Measurements from ENCODE around the gene NTN5.

DNA sequence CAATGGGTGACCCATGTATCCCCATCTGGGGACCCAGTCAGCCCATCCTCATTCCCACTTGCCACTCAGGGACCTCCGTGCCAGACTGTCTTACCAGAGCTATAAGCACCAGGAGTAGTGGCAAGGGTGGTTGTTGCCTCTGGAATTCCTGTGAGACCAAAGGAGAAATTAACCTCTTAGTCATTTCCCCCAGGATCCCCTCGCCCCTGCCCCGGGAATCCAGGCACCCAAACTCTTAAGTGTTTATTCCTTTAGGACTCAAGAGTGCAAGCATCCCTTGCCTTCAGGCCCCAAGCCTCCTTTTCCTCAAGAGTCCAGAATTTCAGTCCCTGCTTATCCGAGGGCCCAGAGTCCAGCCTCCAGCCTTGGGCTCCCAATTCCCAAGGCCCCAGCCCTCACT lies 9.2 kb downstream of the NTN5 start:
- TF ChIP-seq, protein P1, sequence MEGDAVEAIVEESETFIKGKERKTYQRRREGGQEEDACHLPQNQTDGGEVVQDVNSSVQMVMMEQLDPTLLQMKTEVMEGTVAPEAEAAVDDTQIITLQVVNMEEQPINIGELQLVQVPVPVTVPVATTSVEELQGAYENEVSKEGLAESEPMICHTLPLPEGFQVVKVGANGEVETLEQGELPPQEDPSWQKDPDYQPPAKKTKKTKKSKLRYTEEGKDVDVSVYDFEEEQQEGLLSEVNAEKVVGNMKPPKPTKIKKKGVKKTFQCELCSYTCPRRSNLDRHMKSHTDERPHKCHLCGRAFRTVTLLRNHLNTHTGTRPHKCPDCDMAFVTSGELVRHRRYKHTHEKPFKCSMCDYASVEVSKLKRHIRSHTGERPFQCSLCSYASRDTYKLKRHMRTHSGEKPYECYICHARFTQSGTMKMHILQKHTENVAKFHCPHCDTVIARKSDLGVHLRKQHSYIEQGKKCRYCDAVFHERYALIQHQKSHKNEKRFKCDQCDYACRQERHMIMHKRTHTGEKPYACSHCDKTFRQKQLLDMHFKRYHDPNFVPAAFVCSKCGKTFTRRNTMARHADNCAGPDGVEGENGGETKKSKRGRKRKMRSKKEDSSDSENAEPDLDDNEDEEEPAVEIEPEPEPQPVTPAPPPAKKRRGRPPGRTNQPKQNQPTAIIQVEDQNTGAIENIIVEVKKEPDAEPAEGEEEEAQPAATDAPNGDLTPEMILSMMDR (conservative IDR thresholded peaks at IDR 0.05 in 1 of 2, IDR thresholded peaks at IDR 0.05 in 1 of 2; ENCODE audit: low read depth in 1 of 2, low read length in 2 of 2): no peak
- no peak for TF ChIP-seq EZH2 (IDR thresholded peaks at IDR 0.05; ENCODE audit: low read length, missing control alignments)

Measured in fibroblast of lung (primary cell).